ENCODE results near the gene BCL6B.

GRCh38 chr17:7025245-7025644 lies 2.4 kb downstream of the BCL6B start:
- TF ChIP-seq CTCF (IDR thresholded peaks at IDR 0.05; ENCODE audit: low read depth, low read length) (no peak), MAX (IDR thresholded peaks at IDR 0.05; ENCODE audit: low read depth, low read length) (no peak)

Measured in NB4 (cell line).